Panc1 (cell line): ENCODE measurements around the gene NAGLU. TPM values are rescaled to one million over a fixed set of nuclear protein-coding genes. Genes with fewer than 3 reads are reported as not detected.

Experiments used
- ATAC-seq: fragments of 200-7000 bp; cut with Tn5 transposase; 2 replicates; pipeline ENCODE4 v1.9.1; 2020; ENCODE audit warnings: mild to moderate bottlenecking, moderate library complexity
- BruUV-seq: library from RNA; stranded (reverse); fragments of 400-500 nt; replicated peaks from 2 replicates; lab custom pipeline; 2021; lab: Mats Ljungman, UMichigan
- CTCF ChIA-PET: fragments of 300-600 bp; sonication (Branson Sonifier 250); formaldehyde crosslinking; loops from one replicate; lab custom pipeline; 2022; ENCODE audit warnings: antibody characterized with exemption; lab: Charles Lee
- POLR2A ChIA-PET: fragments of 300-600 bp; sonication (Branson Sonifier 250); formaldehyde crosslinking; loops from one replicate; lab custom pipeline; 2022; ENCODE audit warnings: antibody characterized with exemption; lab: Charles Lee
- DNase-seq: peaks from one replicate; pipeline ENCODE4 v3.0.0-alpha.2; 2010; ENCODE audit warnings: low read depth, low spot score
- H3K27ac ChIP-seq: 2 replicates; pipeline ENCODE4 v1.5.1; 2011; ENCODE audit warnings: mild to moderate bottlenecking, low read length, inconsistent platforms
- H3K27me3 ChIP-seq: fragments of 200-500 bp; sonication (Bioruptor generic); 2 replicates; pipeline ENCODE4 v1.6.0; 2014; ENCODE audit warnings: low read length, inconsistent platforms; ENCODE audit not compliant: control insufficient read depth, insufficient read depth
- H3K36me3 ChIP-seq: fragments of 200-500 bp; sonication (Bioruptor generic); 2 replicates; pipeline ENCODE4 v1.5.1; 2014; ENCODE audit warnings: inconsistent platforms, mild to moderate bottlenecking, low read length, moderate library complexity; ENCODE audit not compliant: control insufficient read depth, insufficient read depth
- H3K4me1 ChIP-seq: 2 replicates; pipeline ENCODE4 v1.5.1; 2011; ENCODE audit warnings: inconsistent platforms, mild to moderate bottlenecking, low read length, moderate library complexity; ENCODE audit not compliant: control insufficient read depth, insufficient read depth
- H3K4me3 ChIP-seq, 2 experiments: 2 replicates each; pipeline ENCODE4 v1.5.1; 2011 to 2012; ENCODE audit warnings: low read depth in 2 of 2, low read length in 2 of 2, mild to moderate bottlenecking in 2 of 2, inconsistent platforms in 1 of 2, moderate library complexity in 1 of 2
- H3K9me3 ChIP-seq: fragments of 200-500 bp; sonication (Bioruptor generic); 2 replicates; pipeline ENCODE4 v1.5.1; 2014; ENCODE audit warnings: low read depth, mild to moderate bottlenecking, inconsistent platforms, low read length, moderate library complexity; ENCODE audit not compliant: control insufficient read depth, insufficient read depth
- CTCF ChIP-seq: fragments of 450-650 bp; IDR thresholded peaks from 2 replicates; pipeline ENCODE4 v1.5.1; 2017; ENCODE audit warnings: mild to moderate bottlenecking
- POLR2AphosphoS5 ChIP-seq: IDR thresholded peaks from 2 replicates; pipeline ENCODE4 v1.6.1; 2012; ENCODE audit warnings: mild to moderate bottlenecking, low read depth, low read length, moderate library complexity
- REST ChIP-seq, 2 experiments: IDR thresholded peaks; 2 replicates each; pipeline ENCODE4 v1.6.1; 2011 to 2012; ENCODE audit warnings: low read depth in 2 of 2, control low read depth in 1 of 2, low read length in 1 of 2, mild to moderate bottlenecking in 1 of 2, moderate library complexity in 1 of 2; ENCODE audit not compliant: insufficient read depth in 1 of 2
- SIN3A ChIP-seq: IDR thresholded peaks from 2 replicates; pipeline ENCODE4 v1.6.1; 2012; ENCODE audit warnings: low read depth, mild to moderate bottlenecking, low read length, moderate library complexity, borderline replicate concordance; ENCODE audit not compliant: insufficient read depth
- TCF7L2 ChIP-seq: IDR thresholded peaks from 2 replicates; pipeline ENCODE4 v1.6.1; 2011; ENCODE audit warnings: mild to moderate bottlenecking, low read depth, low read length, inconsistent platforms
- in situ Hi-C: cut with HindIII; loops from 2 replicates; pipeline ENCODE4 v1.10.0; 2016; ENCODE audit warnings: low sequenced_read_pairs, low pct_unique_long_range_greater_than_20kb
- intact Hi-C: fragments of 100-400 bp; cut with micrococcal nuclease; formaldehyde crosslinking; loops from one replicate; pipeline ENCODE4 v1.10.0; 2022; ENCODE audit not compliant: unreplicated experiment
- total RNA-seq: library from RNA; stranded (reverse); gene quantifications from one replicate; pipeline ENCODE4 v1.2.1, GENCODE V29; 2021; ENCODE audit not compliant: unreplicated experiment

The NAGLU gene
- total RNA-seq, 1 experiment from 2014 or later: 33.5 TPM

- DNase-seq (no peak), ATAC-seq (peak; percentile 26)
- TF ChIP-seq TCF7L2: no peak
- TF ChIP-seq REST (IDR thresholded peaks at IDR 0.05; ENCODE audit: insufficient read depth in 1 of 2, low read depth in 2 of 2, low read length in 1 of 2): no peak
- no peak for TF ChIP-seq CTCF
- no peak for TF ChIP-seq SIN3A
- TF ChIP-seq POLR2AphosphoS5: no peak
- ChIA-PET POLR2A (no interaction called here), CTCF (no interaction called here)
- no TSS peak for BruUV-seq
- Histone ChIP-seq H3K4me3 (peak overlapping the region; percentile 52 to 62), H3K27ac (peak overlapping the region; percentile 98), H3K4me1 (peaks cover 39% of the 10 kb centered on the region), H3K9me3 (no peaks in the 10 kb centered on the region), H3K27me3 (no peaks in the 10 kb centered on the region), H3K36me3 (no peaks in the 10 kb centered on the region; the same call in 1 of the 2 replicates)
- in situ Hi-C loops: no loop called here
- intact Hi-C loops: no loop called here
These were observed 640 bp upstream of the NAGLU start for GRCh38 chr17:42535155-42536047.

GRCh38 chr17:42536372-42537155 lies 523 bp downstream of the NAGLU start:
- no peaks in the 10 kb centered on the region; the same call in 1 of the 2 replicates for H3K36me3 ChIP-seq
- intact Hi-C loops: no loop called here
- peak overlapping the region; percentile 79 for H3K27ac ChIP-seq
- TF ChIP-seq TCF7L2: no peak
- TF ChIP-seq REST (IDR thresholded peaks at IDR 0.05; ENCODE audit: insufficient read depth in 1 of 2, low read depth in 2 of 2, low read length in 1 of 2): no peak
- TF ChIP-seq POLR2AphosphoS5: no peak; the same call in 1 of the 2 replicates
- no peak; the same call in 1 of the 2 replicates for TF ChIP-seq SIN3A
- no peak for TF ChIP-seq CTCF
- no peak for DNase-seq
- ATAC-seq: peak; percentile 84
- H3K9me3 ChIP-seq: no peaks in the 10 kb centered on the region
- ChIA-PET CTCF (interaction anchor here (0.5 kb wide), 1 partner anchor 140 kb away, joined by 3 read pairs; no protein-coding TSS in a partner anchor), POLR2A (no interaction called here)
- in situ Hi-C loops: no loop called here
- H3K27me3 ChIP-seq: no peaks in the 10 kb centered on the region
- H3K4me1 ChIP-seq: peaks cover 35% of the 10 kb centered on the region
- BruUV-seq: no TSS peak
- peak overlapping the region; percentile 62 to 76 for H3K4me3 ChIP-seq
